Right ventricle myocardium inferior (tissue), 1 donor: Measurements from ENCODE around the gene RUNX2. TPM values are rescaled to one million over a fixed set of nuclear protein-coding genes. Genes with fewer than 3 reads are reported as not detected.

Experiments used
- ATAC-seq: fragments of 200-7000 bp; cut with Tn5 transposase; one replicate; pipeline ENCODE4 v1.9.1; 2020; ENCODE audit warnings: mild to moderate bottlenecking, moderate library complexity
- DNase-seq: peaks from one replicate; pipeline ENCODE4 v3.0.0; 2021; ENCODE audit errors: missing footprints
- intact Hi-C: fragments of 100-400 bp; cut with DNase I; formaldehyde crosslinking; loops from one replicate; pipeline ENCODE4 v1.11.0; 2022
- total RNA-seq: library from RNA; stranded (reverse); fragmentation: NEBNext Ultra II Directional; extraction: Animal tissue kit (Norgen Biotek cat#: 25700); gene quantifications from one replicate; pipeline ENCODE4 v1.2.1, GENCODE V29; 2021
- donor health status: DM: no; HTN: yes; CAD: no; lungs with severe emphysema.

The RUNX2 gene
- total RNA-seq, 1 donor from 2014 or later = 0.43 TPM

GRCh38 chr6:45493761-45494160 is 165.6 kb downstream of the RUNX2 start:
- no peak for ATAC-seq
- intact Hi-C loops = no loop called here
- no peak for DNase-seq

GRCh38 chr6:45494416-45495135 is 166.4 kb downstream of the RUNX2 start:
- ATAC-seq = no peak
- intact Hi-C loops = no loop called here
- DNase-seq = no peak

- ATAC-seq (no peak), DNase-seq (no peak)
- intact Hi-C loops = no loop called here
These were observed 167.4 kb downstream of the RUNX2 start for GRCh38 chr6:45495429-45496084.

GRCh38 chr6:45496085-45496433 is 167.9 kb downstream of the RUNX2 start:
- DNase-seq = no peak
- ATAC-seq = no peak
- intact Hi-C loops = no loop called here

- intact Hi-C loops = no loop called here
- DNase-seq (no peak), ATAC-seq (no peak)
These were observed 170.5 kb downstream of the RUNX2 start for GRCh38 chr6:45498591-45498990.

GRCh38 chr6:45500924-45501816 is 173.0 kb downstream of the RUNX2 start:
- intact Hi-C loops = no loop called here
- DNase-seq (no peak), ATAC-seq (no peak)

GRCh38 chr6:45502456-45502855 is 174.3 kb downstream of the RUNX2 start:
- DNase-seq (no peak), ATAC-seq (no peak)
- intact Hi-C loops = no loop called here

- intact Hi-C loops = no loop called here
- DNase-seq = peak; percentile 65
- ATAC-seq = no peak
These were observed 176.8 kb downstream of the RUNX2 start for GRCh38 chr6:45504947-45505346.

- DNase-seq = no peak
- ATAC-seq = no peak
- intact Hi-C loops = no loop called here
These were observed 177.3 kb downstream of the RUNX2 start for GRCh38 chr6:45505470-45505869.

GRCh38 chr6:45507186-45507585 is 179.1 kb downstream of the RUNX2 start:
- DNase-seq = no peak
- ATAC-seq = no peak
- intact Hi-C loops = no loop called here

- intact Hi-C loops = no loop called here
- ATAC-seq = no peak
- no peak for DNase-seq
These were observed 181.3 kb downstream of the RUNX2 start for GRCh38 chr6:45509426-45509825.

- no peak for DNase-seq
- intact Hi-C loops = no loop called here
- no peak for ATAC-seq
These were observed 184.6 kb downstream of the RUNX2 start for GRCh38 chr6:45512717-45513116.

GRCh38 chr6:45513213-45513618 is 185.1 kb downstream of the RUNX2 start:
- no peak for DNase-seq
- no peak for ATAC-seq
- intact Hi-C loops = no loop called here

GRCh38 chr6:45513843-45514242 is 185.7 kb downstream of the RUNX2 start:
- DNase-seq = no peak
- ATAC-seq = no peak
- intact Hi-C loops = no loop called here

- intact Hi-C loops = no loop called here
- no peak for DNase-seq
- ATAC-seq = no peak
These were observed 186.5 kb downstream of the RUNX2 start for GRCh38 chr6:45514454-45515230.

- intact Hi-C loops = no loop called here
- ATAC-seq (no peak), DNase-seq (no peak)
These were observed 190.0 kb downstream of the RUNX2 start for GRCh38 chr6:45518013-45518720.

GRCh38 chr6:45521226-45521625 is 193.1 kb downstream of the RUNX2 start:
- intact Hi-C loops = no loop called here
- DNase-seq (no peak), ATAC-seq (no peak)

GRCh38 chr6:45522486-45522885 is 194.4 kb downstream of the RUNX2 start:
- intact Hi-C loops = no loop called here
- ATAC-seq (no peak), DNase-seq (no peak)
